ENCODE data around the gene STPG2. TPM values are rescaled to one million over a fixed set of nuclear protein-coding genes. Genes with fewer than 3 reads are reported as not detected.

STPG2 gene
- total and polyA plus RNA-seq, 4 donors = 0.05 to 0.67 (median 0.28) TPM; not detected in 1

DNA sequence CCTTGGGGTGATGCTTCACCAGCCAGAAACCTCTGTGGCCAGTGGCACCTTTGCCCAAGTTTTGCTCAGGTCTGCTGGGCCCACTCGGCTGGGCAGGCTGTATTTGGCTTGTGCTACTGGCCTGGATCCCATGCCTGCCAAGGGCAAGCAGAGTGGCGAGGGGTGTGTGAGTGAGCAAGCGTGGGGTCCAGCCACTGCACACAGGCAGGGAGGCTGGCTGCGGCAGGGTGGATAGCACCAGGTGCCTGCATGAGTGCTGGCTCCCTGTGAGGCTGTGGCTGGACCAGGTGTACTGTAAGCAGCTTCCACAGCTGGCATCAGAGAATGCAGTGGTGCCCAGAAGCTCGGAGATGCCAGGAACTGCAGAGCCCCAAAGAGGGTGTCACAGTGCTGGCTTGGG lies 478.5 kb downstream of the STPG2 start:
- DNase-seq (ENCODE audit: low spot score) = no peak
- H3K9me3 ChIP-seq (ENCODE audit: control insufficient read depth in 4 of 4, low read length in 3 of 4) = peaks cover 4 to 17% (median 5%) of the 10 kb centered on the region in 4 donors
- no peaks in the 10 kb centered on the region for H3K4me1 ChIP-seq (ENCODE audit: control insufficient read depth in 4 of 4, insufficient read depth in 4 of 4, low read length in 3 of 4)
- 88% methylated on average over 5 of the region's 5 CpGs for WGBS
- no peaks in the 10 kb centered on the region for H3K27me3 ChIP-seq (ENCODE audit: control insufficient read depth in 4 of 4, insufficient read depth in 4 of 4, low read length in 3 of 4)
- no peak overlapping the region for H3K4me3 ChIP-seq (ENCODE audit: low read depth in 1 of 3, low read length in 3 of 3)
- no peak overlapping the region for H3K9ac ChIP-seq (ENCODE audit: low read depth in 1 of 2, low read length in 2 of 2)
- H3K27ac ChIP-seq (ENCODE audit: low read depth in 1 of 2, low read length in 2 of 2) = no peak overlapping the region
- H3K36me3 ChIP-seq (ENCODE audit: control insufficient read depth in 4 of 4, insufficient read depth in 3 of 4, low read depth in 1 of 4, low read length in 3 of 4) = no peaks in the 10 kb centered on the region
- TF ChIP-seq HNF4A (conservative IDR thresholded peaks at IDR 0.05) (no peak), FOXA2 (IDR thresholded peaks at IDR 0.05) (no peak), JUND (IDR thresholded peaks at IDR 0.05) (no peak)
- TF ChIP-seq, protein P1, sequence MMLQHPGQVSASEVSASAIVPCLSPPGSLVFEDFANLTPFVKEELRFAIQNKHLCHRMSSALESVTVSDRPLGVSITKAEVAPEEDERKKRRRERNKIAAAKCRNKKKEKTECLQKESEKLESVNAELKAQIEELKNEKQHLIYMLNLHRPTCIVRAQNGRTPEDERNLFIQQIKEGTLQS (IDR thresholded peaks at IDR 0.05) = no peak
- TF ChIP-seq, protein P2, sequence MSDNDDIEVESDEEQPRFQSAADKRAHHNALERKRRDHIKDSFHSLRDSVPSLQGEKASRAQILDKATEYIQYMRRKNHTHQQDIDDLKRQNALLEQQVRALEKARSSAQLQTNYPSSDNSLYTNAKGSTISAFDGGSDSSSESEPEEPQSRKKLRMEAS (IDR thresholded peaks at IDR 0.05) = no peak

DNA sequence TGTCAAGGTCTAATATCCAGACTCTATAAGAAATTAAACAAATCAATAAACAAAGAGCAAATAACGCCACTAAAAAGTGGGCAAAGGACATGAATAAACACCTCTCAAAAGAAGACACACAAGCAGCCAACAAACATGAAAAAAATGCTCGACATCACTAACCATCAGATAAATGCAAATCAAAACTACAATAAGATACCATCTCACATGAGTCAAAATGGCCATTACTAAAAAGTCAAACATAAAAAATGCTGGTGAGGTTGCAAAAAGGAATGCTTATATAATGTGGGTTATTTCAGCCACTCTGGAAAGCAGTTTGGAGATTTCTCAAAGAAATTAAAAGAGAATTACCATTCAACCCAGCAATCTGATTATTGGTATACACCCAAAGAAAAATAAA lies 481.1 kb downstream of the STPG2 start:
- Histone ChIP-seq H3K9me3 (ENCODE audit: control insufficient read depth in 4 of 4, low read length in 3 of 4) (peaks cover 4 to 17% (median 5%) of the 10 kb centered on the region in 4 donors), H3K36me3 (ENCODE audit: control insufficient read depth in 4 of 4, insufficient read depth in 3 of 4, low read depth in 1 of 4, low read length in 3 of 4) (no peaks in the 10 kb centered on the region), H3K27me3 (ENCODE audit: control insufficient read depth in 4 of 4, insufficient read depth in 4 of 4, low read length in 3 of 4) (no peaks in the 10 kb centered on the region), H3K4me1 (ENCODE audit: control insufficient read depth in 4 of 4, insufficient read depth in 4 of 4, low read length in 3 of 4) (no peaks in the 10 kb centered on the region), H3K4me3 (ENCODE audit: low read depth in 1 of 3, low read length in 3 of 3) (no peak overlapping the region), H3K27ac (ENCODE audit: low read depth in 1 of 2, low read length in 2 of 2) (no peak overlapping the region), H3K9ac (ENCODE audit: low read depth in 1 of 2, low read length in 2 of 2) (no peak overlapping the region)
- WGBS = 73% methylated on average over 2 of the region's 2 CpGs
- TF ChIP-seq RXRA (IDR thresholded peaks at IDR 0.05) (no peak), HNF4G (IDR thresholded peaks at IDR 0.05) (no peak), JUND (IDR thresholded peaks at IDR 0.05) (no peak), SP1 (IDR thresholded peaks at IDR 0.05) (no peak), FOXA1 (IDR thresholded peaks at IDR 0.05) (no peak), FOXA2 (IDR thresholded peaks at IDR 0.05) (no peak), TAF1 (conservative IDR thresholded peaks at IDR 0.05) (no peak)
- TF ChIP-seq, protein P3, sequence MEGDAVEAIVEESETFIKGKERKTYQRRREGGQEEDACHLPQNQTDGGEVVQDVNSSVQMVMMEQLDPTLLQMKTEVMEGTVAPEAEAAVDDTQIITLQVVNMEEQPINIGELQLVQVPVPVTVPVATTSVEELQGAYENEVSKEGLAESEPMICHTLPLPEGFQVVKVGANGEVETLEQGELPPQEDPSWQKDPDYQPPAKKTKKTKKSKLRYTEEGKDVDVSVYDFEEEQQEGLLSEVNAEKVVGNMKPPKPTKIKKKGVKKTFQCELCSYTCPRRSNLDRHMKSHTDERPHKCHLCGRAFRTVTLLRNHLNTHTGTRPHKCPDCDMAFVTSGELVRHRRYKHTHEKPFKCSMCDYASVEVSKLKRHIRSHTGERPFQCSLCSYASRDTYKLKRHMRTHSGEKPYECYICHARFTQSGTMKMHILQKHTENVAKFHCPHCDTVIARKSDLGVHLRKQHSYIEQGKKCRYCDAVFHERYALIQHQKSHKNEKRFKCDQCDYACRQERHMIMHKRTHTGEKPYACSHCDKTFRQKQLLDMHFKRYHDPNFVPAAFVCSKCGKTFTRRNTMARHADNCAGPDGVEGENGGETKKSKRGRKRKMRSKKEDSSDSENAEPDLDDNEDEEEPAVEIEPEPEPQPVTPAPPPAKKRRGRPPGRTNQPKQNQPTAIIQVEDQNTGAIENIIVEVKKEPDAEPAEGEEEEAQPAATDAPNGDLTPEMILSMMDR (IDR thresholded peaks at IDR 0.05; ENCODE audit: low read depth, low read length, missing input control) = no peak
- no peak for DNase-seq (ENCODE audit: low spot score)

DNA sequence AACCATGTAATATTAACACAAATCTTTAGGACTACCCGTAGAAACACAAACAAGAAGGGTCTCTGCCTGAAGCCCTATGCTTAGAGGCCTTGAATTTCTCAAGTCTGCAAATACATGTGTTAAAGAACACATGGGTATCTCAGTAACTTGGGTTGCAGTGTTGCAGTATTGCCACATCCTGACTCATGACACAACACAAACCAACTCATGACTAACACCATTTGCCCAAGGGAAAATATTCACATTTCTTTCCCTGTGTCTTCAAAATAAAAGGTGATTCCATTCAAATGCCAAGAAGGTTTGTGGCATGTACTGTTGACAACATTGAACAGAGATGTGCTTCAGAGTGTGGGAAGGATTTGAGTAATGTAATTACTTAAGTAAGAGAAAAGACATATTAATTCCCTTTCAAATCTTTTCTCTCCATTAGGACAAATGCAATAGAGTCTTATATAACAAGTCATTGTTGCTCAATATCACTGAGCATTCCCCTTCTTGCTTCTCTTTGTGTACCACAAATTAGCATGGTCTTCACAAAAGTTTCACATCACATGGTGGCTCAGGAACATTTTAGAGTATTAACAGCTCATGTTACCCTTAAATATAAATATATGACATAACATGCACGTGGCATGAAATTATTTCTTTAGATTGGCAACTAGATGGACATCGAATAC lies 487.1 kb downstream of the STPG2 start:
- H3K36me3 ChIP-seq (ENCODE audit: control insufficient read depth in 4 of 4, insufficient read depth in 3 of 4, low read depth in 1 of 4, low read length in 3 of 4) = no peaks in the 10 kb centered on the region
- 86% methylated on average over 3 of the region's 3 CpGs for WGBS
- H3K4me3 ChIP-seq (ENCODE audit: low read depth in 1 of 3, low read length in 3 of 3) = no peak overlapping the region
- H3K9me3 ChIP-seq (ENCODE audit: control insufficient read depth in 4 of 4, low read length in 3 of 4) = no peaks in the 10 kb centered on the region
- H3K27ac ChIP-seq (ENCODE audit: low read depth in 1 of 2, low read length in 2 of 2) = no peak overlapping the region
- H3K4me1 ChIP-seq (ENCODE audit: control insufficient read depth in 4 of 4, insufficient read depth in 4 of 4, low read length in 3 of 4) = no peaks in the 10 kb centered on the region
- no peaks in the 10 kb centered on the region for H3K27me3 ChIP-seq (ENCODE audit: control insufficient read depth in 4 of 4, insufficient read depth in 4 of 4, low read length in 3 of 4)
- H3K9ac ChIP-seq (ENCODE audit: low read depth in 1 of 2, low read length in 2 of 2) = no peak overlapping the region
- DNase-seq (ENCODE audit: low spot score) = no peak
- TF ChIP-seq, protein P3 (IDR thresholded peaks at IDR 0.05; ENCODE audit: low read depth, low read length, missing input control) = no peak
- TF ChIP-seq JUND (IDR thresholded peaks at IDR 0.05) (no peak), NR2F2 (IDR thresholded peaks at IDR 0.05) (no peak), SP1 (IDR thresholded peaks at IDR 0.05) (no peak), HNF4G (IDR thresholded peaks at IDR 0.05) (no peak), GABPA (IDR thresholded peaks at IDR 0.05 in 1 of 2, conservative IDR thresholded peaks at IDR 0.05 in 1 of 2) (no peak)
- TF ChIP-seq, protein P4, sequence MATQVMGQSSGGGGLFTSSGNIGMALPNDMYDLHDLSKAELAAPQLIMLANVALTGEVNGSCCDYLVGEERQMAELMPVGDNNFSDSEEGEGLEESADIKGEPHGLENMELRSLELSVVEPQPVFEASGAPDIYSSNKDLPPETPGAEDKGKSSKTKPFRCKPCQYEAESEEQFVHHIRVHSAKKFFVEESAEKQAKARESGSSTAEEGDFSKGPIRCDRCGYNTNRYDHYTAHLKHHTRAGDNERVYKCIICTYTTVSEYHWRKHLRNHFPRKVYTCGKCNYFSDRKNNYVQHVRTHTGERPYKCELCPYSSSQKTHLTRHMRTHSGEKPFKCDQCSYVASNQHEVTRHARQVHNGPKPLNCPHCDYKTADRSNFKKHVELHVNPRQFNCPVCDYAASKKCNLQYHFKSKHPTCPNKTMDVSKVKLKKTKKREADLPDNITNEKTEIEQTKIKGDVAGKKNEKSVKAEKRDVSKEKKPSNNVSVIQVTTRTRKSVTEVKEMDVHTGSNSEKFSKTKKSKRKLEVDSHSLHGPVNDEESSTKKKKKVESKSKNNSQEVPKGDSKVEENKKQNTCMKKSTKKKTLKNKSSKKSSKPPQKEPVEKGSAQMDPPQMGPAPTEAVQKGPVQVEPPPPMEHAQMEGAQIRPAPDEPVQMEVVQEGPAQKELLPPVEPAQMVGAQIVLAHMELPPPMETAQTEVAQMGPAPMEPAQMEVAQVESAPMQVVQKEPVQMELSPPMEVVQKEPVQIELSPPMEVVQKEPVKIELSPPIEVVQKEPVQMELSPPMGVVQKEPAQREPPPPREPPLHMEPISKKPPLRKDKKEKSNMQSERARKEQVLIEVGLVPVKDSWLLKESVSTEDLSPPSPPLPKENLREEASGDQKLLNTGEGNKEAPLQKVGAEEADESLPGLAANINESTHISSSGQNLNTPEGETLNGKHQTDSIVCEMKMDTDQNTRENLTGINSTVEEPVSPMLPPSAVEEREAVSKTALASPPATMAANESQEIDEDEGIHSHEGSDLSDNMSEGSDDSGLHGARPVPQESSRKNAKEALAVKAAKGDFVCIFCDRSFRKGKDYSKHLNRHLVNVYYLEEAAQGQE (IDR thresholded peaks at IDR 0.05) = no peak
- TF ChIP-seq, protein P1 (IDR thresholded peaks at IDR 0.05) = no peak
- TF ChIP-seq, protein P5, sequence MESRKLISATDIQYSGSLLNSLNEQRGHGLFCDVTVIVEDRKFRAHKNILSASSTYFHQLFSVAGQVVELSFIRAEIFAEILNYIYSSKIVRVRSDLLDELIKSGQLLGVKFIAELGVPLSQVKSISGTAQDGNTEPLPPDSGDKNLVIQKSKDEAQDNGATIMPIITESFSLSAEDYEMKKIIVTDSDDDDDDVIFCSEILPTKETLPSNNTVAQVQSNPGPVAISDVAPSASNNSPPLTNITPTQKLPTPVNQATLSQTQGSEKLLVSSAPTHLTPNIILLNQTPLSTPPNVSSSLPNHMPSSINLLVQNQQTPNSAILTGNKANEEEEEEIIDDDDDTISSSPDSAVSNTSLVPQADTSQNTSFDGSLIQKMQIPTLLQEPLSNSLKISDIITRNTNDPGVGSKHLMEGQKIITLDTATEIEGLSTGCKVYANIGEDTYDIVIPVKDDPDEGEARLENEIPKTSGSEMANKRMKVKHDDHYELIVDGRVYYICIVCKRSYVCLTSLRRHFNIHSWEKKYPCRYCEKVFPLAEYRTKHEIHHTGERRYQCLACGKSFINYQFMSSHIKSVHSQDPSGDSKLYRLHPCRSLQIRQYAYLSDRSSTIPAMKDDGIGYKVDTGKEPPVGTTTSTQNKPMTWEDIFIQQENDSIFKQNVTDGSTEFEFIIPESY (IDR thresholded peaks at IDR 0.05) = no peak
- TF ChIP-seq, protein P2 (IDR thresholded peaks at IDR 0.05) = no peak

All from liver (tissue), 9 donors.